GM12878 (cell line): ENCODE data around the gene RCC2. TPM values are rescaled to one million over a fixed set of nuclear protein-coding genes. Genes with fewer than 3 reads are reported as not detected.
A peak's percentile ranks its signal among the peaks of the same experiment; 100 is the strongest.
"Not testable (repeated sequence)": the region's sequence is repeated elsewhere in the genome, so short reads cannot be mapped to it uniquely, and the experiment has no call there.

Experiments
- ATAC-seq: fragments of 200-7000 bp; cut with Tn5 transposase; 3 replicates; pipeline ENCODE4 v1.9.1; 2020; ENCODE audit warnings: mild to moderate bottlenecking, moderate library complexity
- BruUV-seq: library from RNA; stranded (reverse); fragments of 400-500 nt; replicated peaks from 2 replicates; lab custom pipeline; 2021; lab: Mats Ljungman, UMichigan
- CTCF ChIA-PET: fragments of 300-600 bp; sonication (Branson Sonifier 250); formaldehyde crosslinking; extraction: SDS; loops from one replicate; lab custom pipeline; 2021; ENCODE audit warnings: inconsistent platforms; lab: Yijun Ruan, JAX
- POLR2A ChIA-PET: fragments of 350-600 bp; formaldehyde crosslinking; extraction: SDS; loops from one replicate; lab custom pipeline; 2021; ENCODE audit warnings: inconsistent platforms; lab: Charles Lee
- RAD21 ChIA-PET: fragments of 300-600 bp; sonication (Branson Sonifier 250); formaldehyde crosslinking; loops from one replicate; lab custom pipeline; 2023; ENCODE audit warnings: antibody characterized with exemption; ENCODE audit not compliant: unreplicated experiment; lab: Charles Lee
- SMC1A ChIA-PET: fragments of 300-600 bp; sonication (Branson Sonifier 250); formaldehyde crosslinking; loops from one replicate; lab custom pipeline; 2023; ENCODE audit not compliant: unreplicated experiment, uncharacterized antibody; lab: Charles Lee
- DNase-seq: peaks from one replicate; pipeline ENCODE4 v3.0.0-alpha.2; 2011; ENCODE audit warnings: low read depth, low spot score
- FAIRE-seq: peaks from 3 replicates; lab custom pipeline; 2011; peaks lifted over from hg19 to GRCh38; lab: Jason Lieb, UNC
- H2AFZ ChIP-seq: 2 replicates; pipeline ENCODE4 v1.6.0; 2011; ENCODE audit warnings: low read depth, low read length, control low read depth; ENCODE audit not compliant: control insufficient read depth
- H3K27ac ChIP-seq: 2 replicates; pipeline ENCODE4 v1.5.1; 2011; ENCODE audit warnings: control low read depth; ENCODE audit not compliant: control insufficient read depth, insufficient read depth
- H3K27me3 ChIP-seq, 2 experiments: replicated peaks in 1 of 2; 2 replicates each; pipeline versions ENCODE4 v1.6.0 to v1.6.1; 2011; ENCODE audit warnings: low read length in 1 of 2; ENCODE audit not compliant: control insufficient read depth in 2 of 2, insufficient read depth in 2 of 2
- H3K36me3 ChIP-seq, 2 experiments: 2 replicates each; pipeline ENCODE4 v1.5.1; 2011; ENCODE audit warnings: low read length in 1 of 2; ENCODE audit not compliant: control insufficient read depth in 2 of 2, insufficient read depth in 2 of 2
- H3K4me1 ChIP-seq: 2 replicates; pipeline ENCODE4 v1.6.1; 2011; ENCODE audit warnings: mild to moderate bottlenecking, low read length, moderate library complexity, mixed read lengths; ENCODE audit not compliant: control insufficient read depth, insufficient read depth
- H3K4me2 ChIP-seq: 2 replicates; pipeline ENCODE4 v1.6.0; 2011; ENCODE audit warnings: control low read depth; ENCODE audit not compliant: control insufficient read depth, insufficient read depth
- H3K4me3 ChIP-seq: fragments of 200-600 bp; sonication (generic); 2 replicates; pipeline ENCODE4 v1.5.1; 2016
- H3K79me2 ChIP-seq: 2 replicates; pipeline ENCODE4 v1.6.0; 2011; ENCODE audit warnings: low read length; ENCODE audit not compliant: control insufficient read depth, insufficient read depth
- H3K9ac ChIP-seq: 2 replicates; pipeline ENCODE4 v1.8.0; 2011; ENCODE audit warnings: low read length, control low read depth, mixed read lengths; ENCODE audit not compliant: control insufficient read depth, insufficient read depth
- H3K9me3 ChIP-seq: replicated peaks from 3 replicates; pipeline ENCODE4 v1.5.1; 2011; ENCODE audit warnings: mild to moderate bottlenecking, low read length; ENCODE audit not compliant: control insufficient read depth, insufficient read depth
- H4K20me1 ChIP-seq: 2 replicates; pipeline ENCODE4 v1.6.0; 2011; ENCODE audit not compliant: control insufficient read depth, insufficient read depth
- IRF3 ChIP-seq: fragments of 450-650 bp; IDR thresholded peaks from 2 replicates; pipeline ENCODE4 v1.6.1; 2014; ENCODE audit warnings: mild to moderate bottlenecking
- NR2F1 ChIP-seq: fragments of 450-650 bp; conservative IDR thresholded peaks from 2 replicates; pipeline ENCODE4 v1.6.1; 2017; ENCODE audit warnings: mild to moderate bottlenecking
- SMARCA5 ChIP-seq: fragments of 450-650 bp; IDR thresholded peaks from 2 replicates; pipeline ENCODE4 v1.6.1; 2017; ENCODE audit warnings: mild to moderate bottlenecking
- WGBS: methylation state at CpG from one replicate; pipeline ENCODE4 v1.1.6; 2016; ENCODE audit warnings: low lambda C conversion rate; ENCODE audit not compliant: insufficient replicate concordance, insufficient coverage; ENCODE audit errors: missing lambda C conversion rate; 5-methylcytosine and 5-hydroxymethylcytosine counted together
- in situ Hi-C: fragments of 300-500 bp; cut with MboI; formaldehyde crosslinking; loops from 9 replicates; pipeline ENCODE4 v1.14.3; 2018; ENCODE audit warnings: mixed read lengths
- intact Hi-C: fragments of 100-400 bp; cut with micrococcal nuclease; formaldehyde crosslinking; loops from one replicate; pipeline ENCODE4 v1.14.2; 2022; ENCODE audit not compliant: unreplicated experiment
- polyA plus RNA-seq, 11 experiments: library from polyadenylated mRNA; depleted of rRNA in 4 of 11; unstranded in 6 of 11; stranded (reverse) in 5 of 11; fragments of >200 nt; fragmentation: Nextera tagmentation in 4 of 11; fragmentation: Illumina TruSeq in 1 of 11; extraction: Ambion mirVana in 4 of 11; extraction: Trizol in 1 of 11; gene quantifications; 1 replicate in 1 of 11; 2 replicates in 10 of 11; pipeline versions ENCODE4 v1.2.1 to v1.2.3, GENCODE V29; 2011 to 2016; ENCODE audit warnings: inconsistent platforms in 2 of 11, missing spikeins in 2 of 11, low read depth in 1 of 11
- total RNA-seq, 4 experiments: library from RNA; depleted of rRNA in 3 of 4; stranded (reverse); fragments of >200 nt in 3 of 4; fragmentation: Illumina TruSeq in 1 of 4; extraction: Trizol in 1 of 4; gene quantifications; 2 replicates each; pipeline versions ENCODE4 v1.2.1 to v1.2.3, GENCODE V29; 2013 to 2021

The RCC2 gene
- total and polyA plus RNA-seq, 10 of the 15 experiments (the other 5 are each of a cell fraction or from before 2014, with no cell fraction given), result 10.7 to 176 (median 85.5) TPM

DNA sequence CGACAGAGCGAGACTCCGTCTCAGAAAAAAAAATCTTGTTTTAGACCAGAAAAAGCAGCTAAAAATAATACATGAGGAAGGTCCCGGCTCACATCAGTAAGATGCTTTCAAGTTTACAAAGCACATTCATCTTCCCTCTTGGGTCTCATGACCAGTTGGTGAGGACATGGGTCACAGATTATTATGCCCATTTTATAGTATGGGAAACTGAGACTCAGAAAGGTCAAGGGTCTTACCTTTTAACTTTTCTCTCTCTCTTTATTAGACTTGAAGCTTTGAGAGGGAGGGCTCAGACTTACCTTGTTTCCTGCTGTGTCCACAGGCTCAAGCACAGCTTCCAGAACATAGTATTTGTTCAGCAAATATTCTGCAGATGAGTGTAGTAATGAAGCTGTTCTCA lies 13.2 kb upstream of the RCC2 start:
- peak; percentile 47 for ATAC-seq
- POLR2A ChIA-PET, result no interaction called here
- no peaks in the 10 kb centered on the region for H3K9me3 ChIP-seq
- H3K4me3 ChIP-seq, result no peak overlapping the region
- H3K9ac ChIP-seq, result no peak overlapping the region; the same call in 1 of the 2 replicates
- H3K27me3 ChIP-seq, result no peaks in the 10 kb centered on the region
- intact Hi-C loops (no loop called here), in situ Hi-C loops (no loop called here)
- no peaks in the 10 kb centered on the region for H4K20me1 ChIP-seq
- no peak for FAIRE-seq
- H3K4me2 ChIP-seq, result 0 out of 2 replicates have a peak overlapping the region, but pooled peaks have one; percentile 21
- H3K4me1 ChIP-seq, result peaks cover 10% of the 10 kb centered on the region
- WGBS, result 0% methylated on average over 4 of the region's 4 CpGs
- CTCF ChIA-PET, result interaction anchor here (1.2 to 3.3 kb wide), 9 partner anchors 11 to 42 kb away, joined by 3 to 9 read pairs (median 4); partner anchors contain the start of gene RCC2
- no peak for DNase-seq
- no peak overlapping the region for H3K27ac ChIP-seq
- no peaks in the 10 kb centered on the region for H3K36me3 ChIP-seq
- RAD21 ChIA-PET, result interaction anchor here (0.8 to 1.1 kb wide), 2 partner anchors 10 to 22 kb away, joined by 3 read pairs; no protein-coding TSS in a partner anchor
- no peaks in the 10 kb centered on the region for H3K79me2 ChIP-seq
- no TSS peak for BruUV-seq
- SMC1A ChIA-PET, result interaction anchor here (0.6 to 1.2 kb wide), 3 partner anchors 14 to 154 kb away, joined by 3 read pairs; no protein-coding TSS in a partner anchor
- TF ChIP-seq NR2F1, result peak; percentile 68; the same call in 1 of the 2 replicates
- 0 out of 2 replicates have a peak, but pooled peaks have one; percentile 27 for TF ChIP-seq SMARCA5
- no peak for TF ChIP-seq IRF3
- H2AFZ ChIP-seq, result peak overlapping the region; percentile 48; the same call in 1 of the 2 replicates

DNA sequence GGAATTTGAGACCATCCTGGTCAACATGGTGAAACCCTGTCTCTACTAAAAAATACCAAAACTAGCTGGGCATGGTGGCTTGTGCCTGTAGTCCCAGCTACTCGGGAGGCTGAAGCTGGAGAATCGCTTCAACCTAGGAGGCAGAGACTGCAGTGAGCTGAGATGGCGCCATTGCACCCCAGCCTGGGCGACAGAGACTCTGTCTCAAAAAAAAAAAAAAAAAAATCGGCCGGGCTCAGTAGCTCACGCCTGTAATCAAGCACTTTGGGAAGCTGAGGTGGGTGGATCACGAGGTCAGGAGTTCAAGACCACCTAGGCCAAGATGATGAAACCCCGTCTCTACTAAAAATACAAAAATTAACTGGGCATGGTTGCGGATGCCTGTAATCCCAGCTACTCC lies 12.7 kb upstream of the RCC2 start:
- H2AFZ ChIP-seq, H3K36me3 ChIP-seq, BruUV-seq, FAIRE-seq, H3K4me1 ChIP-seq, H3K27ac ChIP-seq, H3K4me2 ChIP-seq, H3K9me3 ChIP-seq, H3K27me3 ChIP-seq, in situ Hi-C loops, H3K79me2 ChIP-seq, POLR2A ChIA-PET, H4K20me1 ChIP-seq, DNase-seq, H3K9ac ChIP-seq, H3K4me3 ChIP-seq, intact Hi-C loops: not testable (repeated sequence)
- 4% methylated on average over 9 of the region's 10 CpGs for WGBS
- ChIA-PET CTCF (interaction anchor here (1.2 to 3.3 kb wide), 10 partner anchors 9 to 43 kb away, joined by 3 to 9 read pairs (median 4); partner anchors contain the start of gene RCC2), SMC1A (interaction anchor here (0.9 to 1.2 kb wide), 3 partner anchors 10 to 155 kb away, joined by 3 read pairs; no protein-coding TSS in a partner anchor), RAD21 (interaction anchor here (0.8 to 1.1 kb wide), 2 partner anchors 10 to 23 kb away, joined by 3 read pairs; no protein-coding TSS in a partner anchor)
- peak; percentile 25; the same call in 1 of the 3 replicates for ATAC-seq
